ENCODE data around the gene NT5C2. TPM values are rescaled to one million over a fixed set of nuclear protein-coding genes. Genes with fewer than 3 reads are reported as not detected.

Gene NT5C2
- total and polyA plus RNA-seq, 2 of the 8 experiments (the other 6 are each of a cell fraction or from before 2014, with no cell fraction given): 35.2 to 106 TPM

DNA sequence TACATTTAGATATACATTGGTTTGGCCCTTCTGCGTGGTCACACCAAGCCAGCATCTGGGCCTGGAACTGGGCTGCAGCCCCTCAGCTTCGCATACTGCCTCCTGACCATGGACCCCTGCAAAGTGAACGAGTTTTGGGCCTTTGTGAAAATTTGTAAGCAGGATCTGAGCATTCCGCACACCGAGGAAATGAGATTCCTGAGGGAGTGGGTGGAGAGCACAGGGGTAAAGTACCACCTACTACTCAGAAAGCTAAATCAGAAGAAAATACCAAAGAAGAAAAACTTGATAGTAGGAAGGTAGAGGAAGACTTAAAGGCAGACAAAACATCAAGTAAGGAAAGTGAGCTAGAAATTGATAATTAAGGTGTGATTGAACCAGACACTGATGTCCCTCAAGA lies 22.5 kb upstream of the NT5C2 start:
- Histone ChIP-seq H3K27me3 (replicated peaks in 1 of 4; ENCODE audit: control insufficient read depth in 3 of 4, extremely low read depth in 1 of 4, insufficient read depth in 3 of 4, low read length in 3 of 4) (no peaks in the 10 kb centered on the region), H4K20me1 (replicated peaks in 1 of 2; ENCODE audit: control insufficient read depth in 1 of 2, insufficient read depth in 2 of 2, low read length in 2 of 2) (no peaks in the 10 kb centered on the region), H2BK120ac (replicated peaks; ENCODE audit: low read depth, low read length) (no peak overlapping the region), H3K79me1 (ENCODE audit: low read depth, low read length) (no peaks in the 10 kb centered on the region), H3K36me3 (ENCODE audit: control insufficient read depth in 2 of 4, insufficient read depth in 4 of 4, low read length in 3 of 4) (no peaks in the 10 kb centered on the region), H4K8ac (ENCODE audit: extremely low read depth, insufficient read depth, low read length) (no peak overlapping the region), H3K14ac (ENCODE audit: insufficient read length) (no peak overlapping the region), H3K4me3 (ENCODE audit: extremely low read depth in 1 of 4, insufficient read depth in 2 of 4, low read depth in 3 of 4, low read length in 4 of 4) (no peak overlapping the region), H3K4me1 (replicated peaks in 1 of 4; ENCODE audit: control insufficient read depth in 3 of 4, insufficient read depth in 4 of 4, low read length in 3 of 4) (peaks cover 0 to 3% (median 1%) of the 10 kb centered on the region in 4 experiments; a peak in 2 of 7 replicates), H3K23me2 (ENCODE audit: low read depth, low read length) (no peaks in the 10 kb centered on the region), H4K91ac (replicated peaks; ENCODE audit: insufficient read length, low read length) (no peak overlapping the region), H2AK5ac (ENCODE audit: low read depth, low read length) (peak overlapping the region; percentile 65), H2BK5ac (ENCODE audit: low read depth, low read length) (peak overlapping the region; percentile 48; the same call in 1 of the 2 replicates), H4K5ac (ENCODE audit: insufficient read length, low read depth, low read length) (no peak overlapping the region), H3K9ac (replicated peaks in 1 of 4; ENCODE audit: extremely low read depth in 1 of 4, low read depth in 3 of 4, low read length in 3 of 4) (no peak overlapping the region), H2BK15ac (ENCODE audit: low read length) (no peak overlapping the region), H2AFZ (ENCODE audit: low read length) (no peak overlapping the region), H2BK12ac (ENCODE audit: low read depth, low read length) (peak overlapping the region; percentile 35; the same call in 1 of the 2 replicates), H3K4ac (replicated peaks; ENCODE audit: insufficient read length, low read depth, low read length) (no peak overlapping the region), H3K56ac (replicated peaks; ENCODE audit: insufficient read length, low read depth, low read length) (no peak overlapping the region), H3K18ac (ENCODE audit: extremely low read depth, low read length) (no peak overlapping the region), H3K4me2 (ENCODE audit: insufficient read depth in 1 of 2, low read depth in 2 of 2, low read length in 2 of 2) (no peak overlapping the region), H3K9me3 (ENCODE audit: insufficient read depth in 2 of 2, low read depth in 1 of 2, low read length in 1 of 2) (no peaks in the 10 kb centered on the region; a peak in 1 of 4 replicates), H3K79me2 (ENCODE audit: control insufficient read depth in 1 of 2, insufficient read depth in 2 of 2, low read length in 2 of 2) (no peaks in the 10 kb centered on the region), H2BK20ac (ENCODE audit: low read length) (no peak overlapping the region), H3K23ac (ENCODE audit: insufficient read length) (no peak overlapping the region), H3K27ac (ENCODE audit: low read depth, low read length) (no peak overlapping the region)
- ChIA-PET POLR2A (ENCODE audit: partially characterized antibody) (interaction anchor here (0.9 to 2.9 kb wide), 3 partner anchors 13 to 22 kb away, joined by 3 to 15 read pairs (median 4); partner anchors contain the start of gene NT5C2), CTCF (ENCODE audit: partially characterized antibody) (interaction anchor here (0.9 to 2.1 kb wide), 2 partner anchors 23 to 25 kb away, joined by 4 to 6 read pairs; no protein-coding TSS in a partner anchor)
- no peak for TF ChIP-seq BRCA1 (IDR thresholded peaks at IDR 0.05; ENCODE audit: low read depth, low read length)
- TF ChIP-seq RFX5 (IDR thresholded peaks at IDR 0.05; ENCODE audit: borderline replicate concordance, low read depth, low read length): no peak
- no peak for TF ChIP-seq SRF (IDR thresholded peaks at IDR 0.05; ENCODE audit: low read depth, low read length)
- no peak for TF ChIP-seq SAP30 (IDR thresholded peaks at IDR 0.05; ENCODE audit: insufficient read depth, insufficient replicate concordance, low read length)
- TF ChIP-seq POU5F1 (IDR thresholded peaks at IDR 0.05; ENCODE audit: low read depth, low read length): no peak
- no peak for TF ChIP-seq NANOG (IDR thresholded peaks at IDR 0.05; ENCODE audit: insufficient read depth, low read depth, low read length, poor library complexity, severe bottlenecking)
- no peak for DNase-seq (ENCODE audit: low read depth in 1 of 2, low spot score in 2 of 2)
- no peak for FAIRE-seq
- 84% methylated on average over 5 of the region's 5 CpGs; no CpG with 5 or more reads in 1 of the 2 experiments for whole genome bisulfite sequencing, 2 experiments (ENCODE audit: extremely low coverage in 1 of 2, insufficient coverage in 1 of 2, insufficient read length in 1 of 2, insufficient replicate concordance in 2 of 2, low coverage in 1 of 2, low lambda C conversion rate in 2 of 2, missing lambda C conversion rate in 1 of 2)
